GM18498 (cell line): ENCODE results near the gene C16orf90.
"Not testable (repeated sequence)": the region's sequence is repeated elsewhere in the genome, so short reads cannot be mapped to it uniquely, and the experiment has no call there.

Experiments used
- ATAC-seq: cut with Tn5 transposase; IDR thresholded peaks from one replicate; pipeline ENCODE4 v1.9.1; 2021; ENCODE audit warnings: mild to moderate bottlenecking, moderate library complexity; ENCODE audit not compliant: unreplicated experiment

Gene C16orf90

GRCh38 chr16:3485097-3485745, 10.1 kb downstream of the C16orf90 start:
- no peak for ATAC-seq

GRCh38 chr16:3484318-3485096, 10.8 kb downstream of the C16orf90 start:
- ATAC-seq: no peak

DNA sequence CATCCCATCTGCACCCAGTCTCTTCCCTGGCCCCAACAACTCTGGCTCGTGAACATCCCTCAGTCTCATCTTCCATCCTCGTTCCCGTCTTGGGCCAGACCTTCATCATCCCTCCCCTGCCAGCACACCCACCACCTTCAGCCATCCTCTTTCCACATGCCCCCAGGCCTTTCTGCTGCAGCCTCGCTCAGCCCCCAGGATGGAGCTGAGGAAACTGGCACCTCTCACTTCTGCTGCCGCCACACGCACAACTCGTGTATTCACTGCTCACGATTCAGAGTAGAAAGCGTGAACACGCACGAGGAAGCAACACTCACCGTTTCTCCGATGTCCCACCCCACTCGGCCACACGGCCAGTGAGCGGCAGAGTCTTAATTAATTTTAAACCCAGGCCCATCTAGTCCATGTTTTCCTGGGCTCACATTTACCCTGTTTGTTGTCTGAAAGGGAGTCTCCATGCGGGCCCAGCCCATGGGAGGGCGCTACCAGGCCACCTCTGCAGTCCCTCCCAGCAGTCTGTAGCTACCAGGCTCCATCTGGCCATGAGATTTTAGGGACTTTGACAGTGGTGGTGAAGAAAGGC, 12.5 kb downstream of the C16orf90 start:
- no peak for ATAC-seq

DNA sequence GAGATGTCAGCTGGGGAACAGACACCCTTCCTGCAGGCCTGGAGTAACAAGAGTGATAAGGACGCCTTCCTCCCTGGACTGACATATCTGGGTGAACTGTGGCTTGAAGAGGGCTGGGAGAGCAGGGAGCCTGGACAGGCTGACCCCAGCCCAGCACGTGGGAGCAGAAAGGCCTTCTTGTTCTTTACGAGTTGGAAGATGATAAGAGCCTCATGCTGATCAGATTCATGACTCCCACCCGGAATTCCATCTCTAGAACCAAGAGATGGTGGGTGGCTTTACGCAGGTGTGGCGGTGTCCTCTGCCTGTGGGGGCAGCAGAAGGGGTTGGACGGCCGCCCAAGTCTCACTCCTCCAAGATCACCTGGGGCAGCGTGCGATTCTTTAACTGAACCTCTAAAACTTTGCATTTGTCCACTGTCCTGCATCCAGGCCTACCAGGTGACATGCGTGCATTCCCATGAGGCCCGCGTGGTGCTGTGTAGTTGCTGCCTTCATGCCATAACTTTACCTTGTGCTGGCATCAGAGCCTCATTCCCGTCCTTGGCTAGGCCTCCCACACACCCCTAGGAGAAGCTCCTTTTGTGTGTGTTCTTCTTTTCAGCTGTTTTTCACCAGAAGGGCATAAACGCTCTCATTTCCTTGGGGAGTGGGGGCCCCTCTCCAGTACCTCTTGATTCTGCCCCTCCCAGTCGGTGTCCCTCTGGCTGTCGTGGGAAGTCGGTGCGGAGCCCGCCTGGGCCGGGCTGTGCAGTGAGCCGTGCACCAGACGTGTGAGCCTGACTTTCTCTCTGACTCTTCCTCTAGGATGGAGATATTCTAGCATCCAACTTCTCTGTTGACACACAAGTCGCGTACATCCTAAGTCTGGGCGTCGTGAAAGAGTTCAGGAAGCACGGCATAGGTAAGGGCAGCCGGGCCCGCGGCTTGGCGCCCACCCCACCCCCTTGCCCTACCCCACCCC, 13.3 kb downstream of the C16orf90 start:
- ATAC-seq: no peak

GRCh38 chr16:3480901-3481695, 14.2 kb downstream of the C16orf90 start:
- no peak for ATAC-seq

DNA sequence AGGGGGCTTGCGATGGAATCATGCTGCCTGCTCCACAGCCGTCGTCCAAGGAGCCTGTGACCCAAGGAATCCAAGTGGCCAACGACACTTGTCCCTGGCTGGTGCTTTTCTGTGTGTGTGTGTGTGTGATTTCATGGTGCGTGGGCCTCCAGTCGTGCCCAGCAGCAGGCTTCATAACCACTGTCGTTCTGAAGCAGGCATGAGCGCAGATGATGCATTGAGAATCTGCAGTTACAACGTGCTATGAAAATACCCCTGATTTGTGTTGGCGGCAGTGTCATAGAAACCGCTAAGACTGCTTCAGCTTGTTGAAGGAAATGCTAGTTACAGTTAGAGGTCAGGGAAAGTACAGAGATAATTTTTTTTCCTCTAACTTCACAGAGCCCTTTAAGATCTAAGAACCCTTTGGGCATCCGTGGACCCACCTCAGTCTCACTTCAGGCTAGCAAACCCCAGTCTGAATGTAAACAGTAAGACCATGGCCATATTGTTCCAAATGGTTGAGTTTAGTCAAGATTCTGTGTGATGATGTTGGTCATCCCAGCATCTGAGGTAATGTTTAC, 15.6 kb downstream of the C16orf90 start:
- no peak for ATAC-seq

- ATAC-seq: no peak
Observed at GRCh38 chr16:3478242-3478925, 16.9 kb downstream of the C16orf90 start.

DNA sequence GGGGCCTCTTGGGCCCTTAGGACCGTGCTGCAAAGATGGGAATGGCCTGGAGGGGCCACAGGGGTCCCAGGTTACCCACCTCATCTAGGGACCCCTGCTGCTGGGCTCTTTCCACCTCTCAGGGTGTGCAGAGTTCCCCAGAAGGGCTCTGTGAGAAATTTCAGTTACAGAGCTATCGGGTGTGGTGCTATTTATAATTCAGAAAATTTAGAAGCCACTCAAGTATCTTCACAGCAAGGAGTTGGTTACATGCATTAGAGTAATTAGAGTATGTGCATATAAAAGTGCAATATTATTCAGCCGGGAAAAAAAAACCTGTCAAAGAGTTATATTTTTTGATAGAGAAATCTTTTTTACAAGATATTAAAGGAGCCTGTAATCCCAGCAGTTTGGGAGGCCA, 18.9 kb downstream of the C16orf90 start:
- no peak for ATAC-seq

- no peak for ATAC-seq
Observed at GRCh38 chr16:3475604-3476375, 19.5 kb downstream of the C16orf90 start.

DNA sequence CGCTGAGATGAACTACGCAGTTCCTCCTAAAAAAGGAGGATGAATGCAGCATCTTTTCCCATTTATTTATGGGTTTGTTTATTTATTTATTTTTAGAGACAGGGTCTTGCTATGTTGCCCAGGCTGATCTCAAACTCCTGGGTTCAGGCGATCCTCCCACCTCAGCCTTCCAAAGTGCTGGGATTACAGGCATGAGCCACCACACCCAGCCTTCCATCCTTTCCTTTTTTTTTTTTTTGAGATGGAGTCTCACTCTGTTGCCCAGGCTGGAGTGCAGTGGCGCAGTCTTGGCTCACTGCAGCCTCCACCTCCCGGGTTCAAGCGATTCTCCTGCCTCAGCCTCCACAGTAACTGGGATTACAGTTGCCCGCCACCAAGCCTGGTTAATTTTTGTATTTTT, 20.4 kb downstream of the C16orf90 start:
- not testable (repeated sequence) for ATAC-seq

DNA sequence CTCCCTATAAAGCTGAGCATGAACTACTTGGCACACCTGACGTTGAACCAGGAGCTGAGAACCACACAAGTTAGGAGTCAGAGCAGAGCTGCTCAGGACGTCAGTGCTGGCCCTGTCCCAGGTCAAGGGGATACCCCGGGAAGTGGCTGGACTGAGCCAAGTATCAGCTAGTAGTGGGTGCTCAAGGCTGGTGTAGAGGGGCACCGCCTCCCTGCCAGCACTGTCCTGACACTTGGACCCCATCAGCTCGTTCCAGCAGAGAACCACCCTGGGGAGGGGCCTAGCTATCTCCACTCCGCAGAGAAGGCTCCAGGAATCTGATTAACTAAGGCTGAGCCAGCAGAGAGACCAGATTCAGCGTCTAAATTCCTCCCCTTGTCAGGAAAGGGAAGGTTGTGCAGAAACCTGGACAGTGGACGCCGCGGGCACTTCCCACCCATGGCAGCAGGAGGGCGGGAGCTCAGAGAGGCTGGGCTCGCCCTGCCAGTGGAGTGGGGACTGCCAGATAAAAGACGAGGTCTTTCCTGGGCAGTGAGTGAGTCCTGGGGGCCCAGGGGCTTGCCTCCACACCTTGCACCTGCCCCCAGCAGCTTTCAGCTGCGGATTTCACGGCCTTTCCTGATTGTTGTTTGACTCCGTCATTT, 21.0 kb downstream of the C16orf90 start:
- no peak for ATAC-seq

- not testable (repeated sequence) for ATAC-seq
Observed at GRCh38 chr16:3473596-3473943, 21.7 kb downstream of the C16orf90 start.

DNA sequence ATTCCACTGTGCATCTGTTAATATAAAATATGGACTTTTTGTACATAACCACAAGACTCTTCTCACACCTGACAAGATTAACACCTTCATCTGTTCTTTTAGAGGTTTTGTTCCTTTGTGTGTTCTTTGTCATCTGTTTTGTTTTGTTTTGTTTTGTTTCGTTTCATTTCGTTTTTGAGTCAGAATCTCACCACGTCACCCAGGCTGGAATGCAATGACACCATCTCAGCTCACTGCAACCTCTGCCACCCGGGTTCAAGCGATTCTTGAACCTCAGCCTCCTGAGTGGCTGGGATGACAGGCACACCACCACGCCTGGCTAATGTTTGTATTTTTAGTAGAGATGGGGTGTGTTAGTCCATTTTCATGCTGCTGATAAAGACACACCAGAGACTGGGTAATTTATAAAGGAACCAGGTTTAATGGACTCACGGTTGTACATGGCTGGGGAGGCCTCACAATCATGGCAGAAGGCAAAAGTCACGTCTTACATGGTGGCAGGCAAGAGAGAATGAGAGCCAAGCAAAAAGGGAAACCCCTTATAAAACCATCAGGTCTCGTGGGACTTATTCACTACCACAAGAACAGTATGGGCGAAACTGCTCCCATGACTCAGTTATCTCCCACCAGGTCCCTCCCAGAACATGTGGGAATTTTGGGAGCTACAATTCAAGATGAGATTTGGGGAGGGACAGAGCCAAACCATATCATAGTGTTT, 22.3 kb downstream of the C16orf90 start:
- no peak for ATAC-seq

- no peak for ATAC-seq
Observed at GRCh38 chr16:3471518-3472176, 23.6 kb downstream of the C16orf90 start.

- ATAC-seq: no peak
Observed at GRCh38 chr16:3470723-3471122, 24.6 kb downstream of the C16orf90 start.

DNA sequence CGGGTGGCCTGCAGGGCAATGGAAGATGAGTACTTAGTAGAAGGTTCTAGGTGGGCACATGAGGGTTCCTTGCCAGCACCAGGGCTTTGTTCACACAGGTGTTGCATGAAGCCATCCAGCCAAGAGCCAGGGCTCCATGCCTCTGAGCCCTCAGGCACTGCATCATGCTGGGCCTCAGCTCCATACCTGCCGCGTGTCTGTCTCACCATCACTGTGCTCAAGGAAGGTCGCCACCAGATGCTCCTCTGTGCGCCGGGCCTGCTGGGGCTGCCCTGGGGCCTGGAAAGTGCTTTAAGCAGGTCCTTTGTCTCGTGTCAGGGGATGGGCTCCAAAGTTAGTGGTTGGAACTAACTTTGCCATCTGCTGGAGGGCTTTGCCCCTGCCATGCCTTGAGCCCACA, 25.6 kb downstream of the C16orf90 start:
- ATAC-seq: no peak

- ATAC-seq: no peak
Observed at GRCh38 chr16:3468501-3468900, 26.8 kb downstream of the C16orf90 start.
